ENCODE measurements around the gene PPT2. TPM values are rescaled to one million over a fixed set of nuclear protein-coding genes. Genes with fewer than 3 reads are reported as not detected.

PPT2 gene
- total and polyA plus RNA-seq, 2 of the 13 experiments (the other 11 are each of a cell fraction or from before 2014, with no cell fraction given), result 39.2 to 61.8 TPM

DNA sequence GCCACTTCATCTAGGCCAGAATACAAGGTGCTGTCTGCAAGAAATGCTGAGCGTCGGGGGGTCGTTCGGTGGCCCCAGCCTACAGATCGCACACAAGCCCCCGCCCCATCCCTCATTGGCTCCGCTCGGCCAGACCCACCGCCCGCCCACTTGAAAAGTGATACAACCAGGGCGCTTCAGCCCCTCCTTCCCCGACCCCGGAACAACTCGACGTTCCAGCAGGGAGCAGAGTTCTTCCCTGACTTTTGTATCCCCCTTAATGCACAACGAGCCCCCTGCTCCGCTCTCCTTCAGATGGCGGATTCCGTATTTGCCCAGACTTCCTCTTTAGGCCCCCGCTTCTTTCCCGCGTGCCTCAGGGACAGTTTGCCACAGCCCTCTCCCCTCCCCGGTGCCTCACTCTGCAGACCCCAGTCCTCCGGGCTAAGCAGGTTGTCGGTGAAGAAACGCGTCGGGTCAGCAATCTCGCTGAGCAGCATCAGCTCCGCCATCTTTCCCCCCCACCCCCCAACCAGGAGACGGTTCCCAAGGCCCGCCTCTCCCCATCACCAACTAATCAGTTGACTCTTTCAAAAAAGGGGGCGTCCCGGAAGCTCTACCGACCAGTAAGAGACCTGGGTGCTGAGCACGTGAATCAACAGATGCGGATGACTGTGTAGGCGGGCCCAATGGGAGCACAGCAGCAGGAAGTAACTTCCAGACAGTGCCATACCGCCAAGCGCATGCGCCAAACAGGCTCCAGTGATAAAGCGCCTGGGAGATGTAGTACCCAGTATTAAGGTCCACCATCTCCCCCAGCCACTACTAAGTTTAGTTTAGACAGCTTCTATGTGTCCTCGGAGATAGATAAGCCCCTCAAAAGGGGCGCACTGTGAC lies 26.0 kb upstream of the PPT2 start, which contains the start of gene ATF6B (continued):
- TF ChIP-seq, protein P1, sequence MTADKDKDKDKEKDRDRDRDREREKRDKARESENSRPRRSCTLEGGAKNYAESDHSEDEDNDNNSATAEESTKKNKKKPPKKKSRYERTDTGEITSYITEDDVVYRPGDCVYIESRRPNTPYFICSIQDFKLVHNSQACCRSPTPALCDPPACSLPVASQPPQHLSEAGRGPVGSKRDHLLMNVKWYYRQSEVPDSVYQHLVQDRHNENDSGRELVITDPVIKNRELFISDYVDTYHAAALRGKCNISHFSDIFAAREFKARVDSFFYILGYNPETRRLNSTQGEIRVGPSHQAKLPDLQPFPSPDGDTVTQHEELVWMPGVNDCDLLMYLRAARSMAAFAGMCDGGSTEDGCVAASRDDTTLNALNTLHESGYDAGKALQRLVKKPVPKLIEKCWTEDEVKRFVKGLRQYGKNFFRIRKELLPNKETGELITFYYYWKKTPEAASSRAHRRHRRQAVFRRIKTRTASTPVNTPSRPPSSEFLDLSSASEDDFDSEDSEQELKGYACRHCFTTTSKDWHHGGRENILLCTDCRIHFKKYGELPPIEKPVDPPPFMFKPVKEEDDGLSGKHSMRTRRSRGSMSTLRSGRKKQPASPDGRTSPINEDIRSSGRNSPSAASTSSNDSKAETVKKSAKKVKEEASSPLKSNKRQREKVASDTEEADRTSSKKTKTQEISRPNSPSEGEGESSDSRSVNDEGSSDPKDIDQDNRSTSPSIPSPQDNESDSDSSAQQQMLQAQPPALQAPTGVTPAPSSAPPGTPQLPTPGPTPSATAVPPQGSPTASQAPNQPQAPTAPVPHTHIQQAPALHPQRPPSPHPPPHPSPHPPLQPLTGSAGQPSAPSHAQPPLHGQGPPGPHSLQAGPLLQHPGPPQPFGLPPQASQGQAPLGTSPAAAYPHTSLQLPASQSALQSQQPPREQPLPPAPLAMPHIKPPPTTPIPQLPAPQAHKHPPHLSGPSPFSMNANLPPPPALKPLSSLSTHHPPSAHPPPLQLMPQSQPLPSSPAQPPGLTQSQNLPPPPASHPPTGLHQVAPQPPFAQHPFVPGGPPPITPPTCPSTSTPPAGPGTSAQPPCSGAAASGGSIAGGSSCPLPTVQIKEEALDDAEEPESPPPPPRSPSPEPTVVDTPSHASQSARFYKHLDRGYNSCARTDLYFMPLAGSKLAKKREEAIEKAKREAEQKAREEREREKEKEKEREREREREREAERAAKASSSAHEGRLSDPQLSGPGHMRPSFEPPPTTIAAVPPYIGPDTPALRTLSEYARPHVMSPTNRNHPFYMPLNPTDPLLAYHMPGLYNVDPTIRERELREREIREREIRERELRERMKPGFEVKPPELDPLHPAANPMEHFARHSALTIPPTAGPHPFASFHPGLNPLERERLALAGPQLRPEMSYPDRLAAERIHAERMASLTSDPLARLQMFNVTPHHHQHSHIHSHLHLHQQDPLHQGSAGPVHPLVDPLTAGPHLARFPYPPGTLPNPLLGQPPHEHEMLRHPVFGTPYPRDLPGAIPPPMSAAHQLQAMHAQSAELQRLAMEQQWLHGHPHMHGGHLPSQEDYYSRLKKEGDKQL (CRISPR knock-in tag; IDR thresholded peaks at IDR 0.05; ENCODE audit: low read depth), result 0 out of 2 replicates have a peak, but pooled peaks have one; percentile 21
- no peak for TF ChIP-seq ATF7 (IDR thresholded peaks at IDR 0.05)
- TF ChIP-seq ATF7 (CRISPR knock-in tag; IDR thresholded peaks at IDR 0.05), result peak; percentile 64; the same call in 1 of the 2 replicates
- TF ChIP-seq, protein P2, sequence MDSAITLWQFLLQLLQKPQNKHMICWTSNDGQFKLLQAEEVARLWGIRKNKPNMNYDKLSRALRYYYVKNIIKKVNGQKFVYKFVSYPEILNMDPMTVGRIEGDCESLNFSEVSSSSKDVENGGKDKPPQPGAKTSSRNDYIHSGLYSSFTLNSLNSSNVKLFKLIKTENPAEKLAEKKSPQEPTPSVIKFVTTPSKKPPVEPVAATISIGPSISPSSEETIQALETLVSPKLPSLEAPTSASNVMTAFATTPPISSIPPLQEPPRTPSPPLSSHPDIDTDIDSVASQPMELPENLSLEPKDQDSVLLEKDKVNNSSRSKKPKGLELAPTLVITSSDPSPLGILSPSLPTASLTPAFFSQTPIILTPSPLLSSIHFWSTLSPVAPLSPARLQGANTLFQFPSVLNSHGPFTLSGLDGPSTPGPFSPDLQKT (CRISPR knock-in tag; IDR thresholded peaks at IDR 0.05; ENCODE audit: borderline replicate concordance), result no peak
- no peak for TF ChIP-seq ZC3H4 (CRISPR knock-in tag; IDR thresholded peaks at IDR 0.05; ENCODE audit: borderline replicate concordance)
- TF ChIP-seq ZNF274 (CRISPR knock-in tag; IDR thresholded peaks at IDR 0.05), result no peak
- peak; percentile 94 for TF ChIP-seq YY1 (IDR thresholded peaks at IDR 0.05; ENCODE audit: insufficient read depth, insufficient replicate concordance, low read depth, low read length)
- TF ChIP-seq U2AF2 (IDR thresholded peaks at IDR 0.05; ENCODE audit: low read depth, low read length), result no peak
- TF ChIP-seq PITX1 (CRISPR knock-in tag; IDR thresholded peaks at IDR 0.05), result peak; percentile 36; the same call in 1 of the 2 replicates
- TF ChIP-seq ZNF674 (CRISPR knock-in tag; IDR thresholded peaks at IDR 0.05; ENCODE audit: low read depth), result no peak
- TF ChIP-seq PHF8 (CRISPR knock-in tag; IDR thresholded peaks at IDR 0.05), result peak; percentile 78
- no peak; the same call in 1 of the 2 replicates for TF ChIP-seq ARNT2 (CRISPR knock-in tag; IDR thresholded peaks at IDR 0.05; ENCODE audit: low read depth)
- no peak for TF ChIP-seq ZNF3 (CRISPR knock-in tag; IDR thresholded peaks at IDR 0.05)
- TF ChIP-seq, protein P3, sequence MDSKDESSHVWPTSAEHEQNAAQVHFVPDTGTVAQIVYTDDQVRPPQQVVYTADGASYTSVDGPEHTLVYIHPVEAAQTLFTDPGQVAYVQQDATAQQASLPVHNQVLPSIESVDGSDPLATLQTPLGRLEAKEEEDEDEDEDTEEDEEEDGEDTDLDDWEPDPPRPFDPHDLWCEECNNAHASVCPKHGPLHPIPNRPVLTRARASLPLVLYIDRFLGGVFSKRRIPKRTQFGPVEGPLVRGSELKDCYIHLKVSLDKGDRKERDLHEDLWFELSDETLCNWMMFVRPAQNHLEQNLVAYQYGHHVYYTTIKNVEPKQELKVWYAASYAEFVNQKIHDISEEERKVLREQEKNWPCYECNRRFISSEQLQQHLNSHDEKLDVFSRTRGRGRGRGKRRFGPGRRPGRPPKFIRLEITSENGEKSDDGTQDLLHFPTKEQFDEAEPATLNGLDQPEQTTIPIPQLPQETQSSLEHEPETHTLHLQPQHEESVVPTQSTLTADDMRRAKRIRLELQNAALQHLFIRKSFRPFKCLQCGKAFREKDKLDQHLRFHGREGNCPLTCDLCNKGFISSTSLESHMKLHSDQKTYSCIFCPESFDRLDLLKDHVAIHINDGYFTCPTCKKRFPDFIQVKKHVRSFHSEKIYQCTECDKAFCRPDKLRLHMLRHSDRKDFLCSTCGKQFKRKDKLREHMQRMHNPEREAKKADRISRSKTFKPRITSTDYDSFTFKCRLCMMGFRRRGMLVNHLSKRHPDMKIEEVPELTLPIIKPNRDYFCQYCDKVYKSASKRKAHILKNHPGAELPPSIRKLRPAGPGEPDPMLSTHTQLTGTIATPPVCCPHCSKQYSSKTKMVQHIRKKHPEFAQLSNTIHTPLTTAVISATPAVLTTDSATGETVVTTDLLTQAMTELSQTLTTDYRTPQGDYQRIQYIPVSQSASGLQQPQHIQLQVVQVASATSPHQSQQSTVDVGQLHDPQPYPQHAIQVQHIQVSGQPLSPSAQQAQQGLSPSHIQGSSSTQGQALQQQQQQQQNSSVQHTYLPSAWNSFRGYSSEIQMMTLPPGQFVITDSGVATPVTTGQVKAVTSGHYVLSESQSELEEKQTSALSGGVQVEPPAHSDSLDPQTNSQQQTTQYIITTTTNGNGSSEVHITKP (CRISPR knock-in tag; IDR thresholded peaks at IDR 0.05; ENCODE audit: low read depth), result 0 out of 2 replicates have a peak, but pooled peaks have one; percentile 29
- TF ChIP-seq HDAC2 (CRISPR knock-in tag; IDR thresholded peaks at IDR 0.05), result 0 out of 2 replicates have a peak, but pooled peaks have one; percentile 25
